ENCODE results near the gene DDX52. TPM values are rescaled to one million over a fixed set of nuclear protein-coding genes. Genes with fewer than 3 reads are reported as not detected.

Gene DDX52
- 19.5 and 32.6 TPM in 2 replicates for total RNA-seq

GRCh38 chr17:37643118-37643766, at the start of gene DDX52:
TSS of gene DDX52 (minus strand) at chr17:37643446. CDS start at chr17:37643420, 26 bp downstream.

GRCh38 chr17:37609170-37610040, 33.8 kb downstream of the DDX52 start, which contains the start of gene SYNRG:
TSS of gene SYNRG (minus strand) at chr17:37609418. CDS start at chr17:37609355, 63 bp downstream.

Small RNAs within 50 kb of the gene (small RNA-seq; reads per million reads assigned to genes)
- not detected for gene MIR378J (ENCODE audit: low replicate concordance)

Other genes starting within 250 kb of the DDX52 start
- 56.0 and 74.4 TPM in 2 replicates for gene ACACA, start 236.6 kb downstream of the DDX52 start, total RNA-seq
- 16.0 and 16.6 TPM in 2 replicates for gene TADA2A, start 236.6 kb downstream of the DDX52 start, total RNA-seq
- gene DUSP14, start 153.6 kb downstream of the DDX52 start, total RNA-seq = 46.6 and 72.6 TPM in 2 replicates
- 12.3 and 17.8 TPM in 2 replicates for gene SYNRG, start 34.0 kb downstream of the DDX52 start, total RNA-seq
- not detected in 2 replicates for gene HNF1B, start 101.6 kb upstream of the DDX52 start, total RNA-seq